ENCODE measurements around the gene ACY1.

Gene ACY1

GRCh38 chr3:52006017-52006819 lies 22.9 kb downstream of the ACY1 start:
- ChIA-PET POLR2A (interaction anchor here (0.7 to 1.0 kb wide), 3 partner anchors 11 to 271 kb away, joined by 3 to 4 read pairs (median 4); partner anchors contain the start of genes DUSP7 and RPL29), CTCF (interaction anchor here (0.7 to 5.8 kb wide), 7 partner anchors 10 to 122 kb away, joined by 3 to 62 read pairs (median 3); partner anchors contain the start of genes PARP3 and RPL29)
- peak overlapping the region; percentile 4; the same call in 1 of the 2 replicates for H3K4me3 ChIP-seq (ENCODE audit: low read depth, low read length)
- no peaks in the 10 kb centered on the region for H3K9me3 ChIP-seq (ENCODE audit: control insufficient read depth, insufficient read depth, low read depth, low read length)
- no peaks in the 10 kb centered on the region for H3K36me3 ChIP-seq (ENCODE audit: control insufficient read depth in 2 of 2, insufficient read depth in 1 of 2, low read length in 2 of 2)
- TF ChIP-seq ZNF580 (tag by site-specific recombination; IDR thresholded peaks at IDR 0.05) (no peak), ZIC2 (tag by site-specific recombination; IDR thresholded peaks at IDR 0.05) (peak; percentile 22; the same call in 1 of the 2 replicates), ZNF138 (tag by site-specific recombination; IDR thresholded peaks at IDR 0.05; ENCODE audit: borderline replicate concordance) (no peak), ZNF548 (tag by site-specific recombination; IDR thresholded peaks at IDR 0.05) (no peak), ZNF175 (tag by site-specific recombination; IDR thresholded peaks at IDR 0.05) (no peak), ZNF701 (tag by site-specific recombination; IDR thresholded peaks at IDR 0.05) (peak; percentile 88; the same call in 1 of the 2 replicates)
- H3K27ac ChIP-seq (ENCODE audit: extremely low read depth, low read depth, low read length), result no peak overlapping the region
- no peaks in the 10 kb centered on the region for H3K4me1 ChIP-seq (ENCODE audit: control insufficient read depth, insufficient read depth, low read length)

- no peak overlapping the region for H3K27ac ChIP-seq (ENCODE audit: extremely low read depth, low read depth, low read length)
- no peak overlapping the region for H3K4me3 ChIP-seq (ENCODE audit: low read depth, low read length)
- no peak for TF ChIP-seq BCL11A (tag by site-specific recombination; IDR thresholded peaks at IDR 0.05; ENCODE audit: low read depth)
- no peak for TF ChIP-seq ZNF837 (tag by site-specific recombination; IDR thresholded peaks at IDR 0.05)
- TF ChIP-seq ZBTB8A (tag by site-specific recombination; IDR thresholded peaks at IDR 0.05), result no peak
- TF ChIP-seq BCL6B (tag by site-specific recombination; IDR thresholded peaks at IDR 0.05), result no peak
- TF ChIP-seq ZNF239 (tag by site-specific recombination; IDR thresholded peaks at IDR 0.05), result no peak
- no peak for TF ChIP-seq ZSCAN5A (tag by site-specific recombination; IDR thresholded peaks at IDR 0.05)
- TF ChIP-seq ZBTB48 (tag by site-specific recombination; IDR thresholded peaks at IDR 0.05), result no peak
- TF ChIP-seq ZNF664 (tag by site-specific recombination; IDR thresholded peaks at IDR 0.05), result no peak
- TF ChIP-seq ZNF645 (tag by site-specific recombination; IDR thresholded peaks at IDR 0.05), result no peak
- TF ChIP-seq ZNF214 (tag by site-specific recombination; IDR thresholded peaks at IDR 0.05; ENCODE audit: borderline replicate concordance), result no peak
- no peak for TF ChIP-seq ZNF302 (tag by site-specific recombination; IDR thresholded peaks at IDR 0.05; ENCODE audit: low read depth)
- no peak for TF ChIP-seq ZNF76 (tag by site-specific recombination; IDR thresholded peaks at IDR 0.05; ENCODE audit: borderline replicate concordance, low read depth)
- TF ChIP-seq TCF7L2 (IDR thresholded peaks at IDR 0.05; ENCODE audit: borderline replicate concordance, low read depth, low read length), result no peak
- TF ChIP-seq ZNF48 (tag by site-specific recombination; IDR thresholded peaks at IDR 0.05), result no peak
- TF ChIP-seq ZNF112 (tag by site-specific recombination; IDR thresholded peaks at IDR 0.05), result no peak
- TF ChIP-seq ZNF785 (tag by site-specific recombination; IDR thresholded peaks at IDR 0.05), result no peak
- no peak for TF ChIP-seq ZXDB (tag by site-specific recombination; IDR thresholded peaks at IDR 0.05)
- no peak for TF ChIP-seq ZNF521 (tag by site-specific recombination; IDR thresholded peaks at IDR 0.05)
- no peak for TF ChIP-seq ZNF426 (tag by site-specific recombination; IDR thresholded peaks at IDR 0.05)
- TF ChIP-seq ZNF157 (tag by site-specific recombination; IDR thresholded peaks at IDR 0.05), result no peak
- ChIA-PET POLR2A (no interaction called here), CTCF (no interaction called here)
- H3K4me1 ChIP-seq (ENCODE audit: control insufficient read depth, insufficient read depth, low read length), result no peaks in the 10 kb centered on the region
- no peaks in the 10 kb centered on the region for H3K9me3 ChIP-seq (ENCODE audit: control insufficient read depth, insufficient read depth, low read depth, low read length)
- no peaks in the 10 kb centered on the region for H3K36me3 ChIP-seq (ENCODE audit: control insufficient read depth in 2 of 2, insufficient read depth in 1 of 2, low read length in 2 of 2)
Measured at GRCh38 chr3:52006820-52007133, 23.4 kb downstream of the ACY1 start.

All from HEK293 (cell line).